Upper lobe of left lung (tissue), 4 donors: ENCODE measurements around the gene FRMPD4.

Source experiments
- EP300 ChIP-seq, 4 donors: sonication (generic); formaldehyde crosslinking; IDR thresholded peaks; one replicate each; pipeline ENCODE4 v1.5.1; 2017; ENCODE audit warnings: antibody characterized with exemption in 4 of 4, control low read depth in 2 of 4
- POLR2A ChIP-seq, 4 donors: fragments of 450-650 bp; IDR thresholded peaks; one replicate each; pipeline ENCODE4 v1.5.1; 2016 to 2017; ENCODE audit warnings: antibody characterized with exemption in 4 of 4, mild to moderate bottlenecking in 2 of 4
- POLR2AphosphoS5 ChIP-seq, 2 donors: sonication (generic); formaldehyde crosslinking; IDR thresholded peaks; one replicate each; pipeline ENCODE4 v1.5.1; 2017; ENCODE audit warnings: antibody characterized with exemption in 2 of 2
- TF ChIP-seq, protein P1 (sequence below), 6 experiments: fragments of 450-650 bp in 4 of 6; fragments of 200-600 bp in 2 of 6; sonication (generic) in 2 of 6; IDR thresholded peaks; one replicate each; pipeline ENCODE4 v1.5.1; 2016 to 2019; ENCODE audit warnings: antibody characterized with exemption in 6 of 6

DNA sequence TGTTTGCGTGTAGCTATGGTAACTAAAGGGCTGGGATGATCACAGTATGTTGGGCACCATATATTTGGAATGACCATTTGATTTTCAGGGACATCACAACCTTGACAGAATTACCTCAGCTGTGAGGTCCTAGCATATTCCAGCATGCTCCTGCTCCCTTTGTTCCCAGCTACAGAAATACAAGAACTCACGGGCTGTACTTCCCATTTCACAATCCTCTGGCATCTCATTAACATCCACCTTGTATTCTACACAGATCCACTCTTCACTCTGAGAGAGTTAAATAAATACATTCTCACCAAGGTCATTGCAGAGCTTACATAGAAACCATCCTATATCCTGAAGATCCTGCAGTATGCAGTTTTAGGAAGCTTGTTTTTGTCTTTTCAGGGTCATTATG, 169.7 kb downstream of the FRMPD4 start:
- TF ChIP-seq, protein P1, sequence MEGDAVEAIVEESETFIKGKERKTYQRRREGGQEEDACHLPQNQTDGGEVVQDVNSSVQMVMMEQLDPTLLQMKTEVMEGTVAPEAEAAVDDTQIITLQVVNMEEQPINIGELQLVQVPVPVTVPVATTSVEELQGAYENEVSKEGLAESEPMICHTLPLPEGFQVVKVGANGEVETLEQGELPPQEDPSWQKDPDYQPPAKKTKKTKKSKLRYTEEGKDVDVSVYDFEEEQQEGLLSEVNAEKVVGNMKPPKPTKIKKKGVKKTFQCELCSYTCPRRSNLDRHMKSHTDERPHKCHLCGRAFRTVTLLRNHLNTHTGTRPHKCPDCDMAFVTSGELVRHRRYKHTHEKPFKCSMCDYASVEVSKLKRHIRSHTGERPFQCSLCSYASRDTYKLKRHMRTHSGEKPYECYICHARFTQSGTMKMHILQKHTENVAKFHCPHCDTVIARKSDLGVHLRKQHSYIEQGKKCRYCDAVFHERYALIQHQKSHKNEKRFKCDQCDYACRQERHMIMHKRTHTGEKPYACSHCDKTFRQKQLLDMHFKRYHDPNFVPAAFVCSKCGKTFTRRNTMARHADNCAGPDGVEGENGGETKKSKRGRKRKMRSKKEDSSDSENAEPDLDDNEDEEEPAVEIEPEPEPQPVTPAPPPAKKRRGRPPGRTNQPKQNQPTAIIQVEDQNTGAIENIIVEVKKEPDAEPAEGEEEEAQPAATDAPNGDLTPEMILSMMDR (IDR thresholded peaks at IDR 0.05), result no peak
- no peak for TF ChIP-seq POLR2A (IDR thresholded peaks at IDR 0.05)
- no peak for TF ChIP-seq POLR2AphosphoS5 (IDR thresholded peaks at IDR 0.05)
- no peak for TF ChIP-seq EP300 (IDR thresholded peaks at IDR 0.05)
